ENCODE results near the gene ATP6V0C.
A peak's percentile ranks its signal among the peaks of the same experiment; 100 is the strongest.
"Not testable (repeated sequence)": the region's sequence is repeated elsewhere in the genome, so short reads cannot be mapped to it uniquely, and the experiment has no call there.

DNA sequence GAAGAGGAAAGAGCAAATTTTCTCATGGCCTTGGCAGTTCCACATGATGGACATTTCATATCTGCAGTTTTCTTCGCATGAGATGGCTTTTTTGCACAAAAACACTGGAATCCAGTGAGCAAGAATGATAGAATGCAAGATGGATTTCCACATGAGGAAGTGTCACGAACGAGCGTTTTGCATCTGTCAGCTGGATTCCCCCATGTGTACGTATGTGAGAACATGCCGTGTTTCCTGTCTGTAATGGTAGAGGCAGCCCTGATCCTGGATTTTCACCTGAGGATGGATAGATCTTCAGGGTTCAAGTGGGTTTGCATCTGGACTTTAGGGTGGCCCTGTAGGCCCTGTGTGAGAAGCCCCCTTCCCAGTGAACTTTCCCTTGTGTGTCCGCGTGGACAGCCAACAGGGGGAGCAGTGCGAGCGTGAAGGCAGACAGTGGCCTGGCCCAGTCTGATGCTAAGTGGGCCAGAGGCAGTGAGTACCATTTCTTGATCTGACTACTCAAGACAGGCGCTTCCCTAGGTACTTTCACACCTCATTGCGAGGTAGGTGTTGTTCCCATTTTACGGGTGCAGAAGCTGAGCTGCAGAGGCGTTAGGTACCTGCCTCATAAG is 26.2 kb downstream of the ATP6V0C start:
- not testable (repeated sequence) for TF ChIP-seq POLR2A (IDR thresholded peaks at IDR 0.05)
- TF ChIP-seq, protein P1, sequence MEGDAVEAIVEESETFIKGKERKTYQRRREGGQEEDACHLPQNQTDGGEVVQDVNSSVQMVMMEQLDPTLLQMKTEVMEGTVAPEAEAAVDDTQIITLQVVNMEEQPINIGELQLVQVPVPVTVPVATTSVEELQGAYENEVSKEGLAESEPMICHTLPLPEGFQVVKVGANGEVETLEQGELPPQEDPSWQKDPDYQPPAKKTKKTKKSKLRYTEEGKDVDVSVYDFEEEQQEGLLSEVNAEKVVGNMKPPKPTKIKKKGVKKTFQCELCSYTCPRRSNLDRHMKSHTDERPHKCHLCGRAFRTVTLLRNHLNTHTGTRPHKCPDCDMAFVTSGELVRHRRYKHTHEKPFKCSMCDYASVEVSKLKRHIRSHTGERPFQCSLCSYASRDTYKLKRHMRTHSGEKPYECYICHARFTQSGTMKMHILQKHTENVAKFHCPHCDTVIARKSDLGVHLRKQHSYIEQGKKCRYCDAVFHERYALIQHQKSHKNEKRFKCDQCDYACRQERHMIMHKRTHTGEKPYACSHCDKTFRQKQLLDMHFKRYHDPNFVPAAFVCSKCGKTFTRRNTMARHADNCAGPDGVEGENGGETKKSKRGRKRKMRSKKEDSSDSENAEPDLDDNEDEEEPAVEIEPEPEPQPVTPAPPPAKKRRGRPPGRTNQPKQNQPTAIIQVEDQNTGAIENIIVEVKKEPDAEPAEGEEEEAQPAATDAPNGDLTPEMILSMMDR (IDR thresholded peaks at IDR 0.05): peak; percentile 16 to 34 (median 24)

Measured in testis (tissue), 2 donors.